ENCODE results near the gene MARCHF2.

Gene MARCHF2

DNA sequence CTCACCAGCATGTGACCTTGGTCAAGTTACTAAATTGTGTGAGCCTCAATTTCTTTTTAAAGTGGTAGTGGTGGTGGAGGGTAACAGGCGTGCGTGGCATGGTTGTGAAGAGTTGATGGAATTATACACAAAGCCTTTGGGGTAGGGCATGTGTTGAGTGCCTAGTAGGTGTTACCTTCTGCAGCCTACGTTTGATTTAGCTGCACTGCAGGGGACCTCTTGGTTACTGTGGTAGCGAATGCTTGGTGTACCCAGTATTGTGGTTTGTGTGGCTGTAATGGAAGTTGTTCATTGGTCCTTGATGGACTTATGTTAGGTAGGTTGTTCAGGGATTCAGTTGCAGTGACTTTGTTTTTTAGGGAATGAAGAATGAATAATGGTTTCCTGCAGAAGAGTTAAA, 64.8 kb downstream of the MARCHF2 start:
- no peak for DNase-seq (ENCODE audit: low read depth, low spot score)

DNA sequence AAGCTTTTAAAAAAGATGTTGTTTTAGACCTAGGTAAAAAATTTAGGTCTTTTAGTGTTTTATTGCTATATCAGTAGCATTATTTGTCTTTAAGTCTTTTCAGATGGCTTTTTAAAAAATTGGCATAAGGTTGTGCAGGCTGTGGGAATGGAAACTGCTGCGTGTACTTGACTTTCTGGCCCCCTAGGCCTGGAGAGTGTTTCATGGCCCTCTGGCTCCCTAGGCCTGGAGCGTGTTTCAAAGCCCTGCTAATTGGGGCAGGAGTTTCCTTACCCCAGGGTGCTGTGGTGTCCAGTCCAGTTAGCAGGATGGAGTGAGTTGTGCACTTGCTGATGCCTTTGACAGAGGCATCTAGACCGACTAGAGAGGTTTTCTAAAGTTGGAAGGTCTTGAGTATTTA, 65.5 kb downstream of the MARCHF2 start:
- no peak for DNase-seq (ENCODE audit: low read depth, low spot score)

DNA sequence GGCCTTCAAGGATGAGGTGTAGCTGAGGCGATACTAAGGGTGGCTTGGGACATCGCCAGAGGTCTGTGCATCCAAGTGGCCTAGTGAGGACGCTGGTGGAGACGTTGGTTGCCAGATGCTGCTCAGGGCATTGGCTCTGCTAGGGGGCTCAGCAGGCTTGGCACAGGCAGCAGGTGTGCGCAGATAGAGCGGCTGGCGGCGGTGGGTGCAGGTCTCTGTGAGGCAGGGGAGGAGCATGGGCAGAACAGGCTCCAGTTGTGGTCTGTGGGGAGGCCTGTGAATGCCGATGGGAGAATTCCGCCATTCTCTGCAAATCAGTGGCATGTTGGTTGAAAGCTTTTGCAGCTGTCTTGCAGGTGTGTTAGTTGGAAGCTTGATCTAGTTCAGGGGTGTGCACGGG, 68.1 kb downstream of the MARCHF2 start:
- DNase-seq (ENCODE audit: low read depth, low spot score), result no peak

DNA sequence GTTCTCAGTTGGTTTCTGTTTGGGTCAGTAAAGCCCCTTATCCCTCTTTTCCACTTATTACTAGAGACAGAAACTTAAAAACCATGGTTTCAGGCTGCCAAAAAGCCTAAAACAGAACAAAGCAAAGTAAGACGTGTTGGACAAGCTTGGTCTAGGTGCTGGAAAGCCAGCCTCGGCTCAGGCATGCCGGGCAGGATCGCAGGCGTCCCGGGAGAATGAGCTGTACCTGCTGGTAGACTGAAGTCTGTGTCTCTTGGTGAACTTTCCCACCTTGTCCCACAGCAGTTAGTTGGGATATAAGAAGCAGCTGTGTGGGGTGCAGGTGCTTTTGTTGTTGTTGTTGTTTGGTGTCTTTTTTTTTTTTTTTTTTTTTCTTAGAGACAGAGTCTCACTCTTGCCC, 68.5 kb downstream of the MARCHF2 start:
- DNase-seq (ENCODE audit: low read depth, low spot score), result no peak

DNA sequence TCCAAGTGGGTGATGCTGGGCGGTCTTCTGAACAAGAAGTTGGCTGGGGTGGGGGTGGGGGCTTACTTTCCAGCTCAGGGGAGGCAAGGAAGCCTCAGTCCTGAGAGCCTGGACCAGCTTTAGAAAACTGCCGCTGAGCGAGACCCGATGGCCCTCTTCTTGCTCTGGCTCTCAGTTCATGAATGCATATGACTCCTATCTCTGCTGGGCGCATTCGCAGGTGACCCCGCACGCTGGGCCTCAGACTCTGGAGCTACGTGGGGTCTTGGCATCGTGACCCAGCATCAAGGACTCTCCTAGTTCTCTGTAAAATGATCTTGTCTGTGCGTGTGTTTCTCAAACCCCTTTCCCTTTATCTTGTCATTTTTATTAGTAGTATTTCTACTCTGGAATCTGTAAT, 69.6 kb downstream of the MARCHF2 start:
- DNase-seq (ENCODE audit: low read depth, low spot score), result no peak

DNA sequence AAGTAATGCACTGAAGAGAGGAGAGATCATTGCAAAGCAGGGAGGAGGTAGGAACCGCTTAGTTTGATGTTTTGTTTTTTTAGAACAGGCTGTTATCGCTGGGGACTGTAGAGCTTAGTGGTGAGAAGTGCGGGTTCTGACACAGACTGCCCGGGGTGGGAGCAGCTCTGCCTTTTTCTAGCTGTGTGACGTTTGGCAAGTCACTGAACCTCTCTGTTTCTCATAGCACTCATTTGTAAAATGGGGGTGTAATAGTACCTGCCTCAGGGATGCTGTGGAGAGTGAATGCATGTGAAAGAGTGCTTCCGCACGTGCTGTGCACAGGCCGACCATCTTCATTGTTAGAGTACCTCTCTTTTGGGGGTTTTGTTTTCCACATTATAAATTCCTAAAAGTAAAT, 70.1 kb downstream of the MARCHF2 start:
- no peak for DNase-seq (ENCODE audit: low read depth, low spot score)

DNA sequence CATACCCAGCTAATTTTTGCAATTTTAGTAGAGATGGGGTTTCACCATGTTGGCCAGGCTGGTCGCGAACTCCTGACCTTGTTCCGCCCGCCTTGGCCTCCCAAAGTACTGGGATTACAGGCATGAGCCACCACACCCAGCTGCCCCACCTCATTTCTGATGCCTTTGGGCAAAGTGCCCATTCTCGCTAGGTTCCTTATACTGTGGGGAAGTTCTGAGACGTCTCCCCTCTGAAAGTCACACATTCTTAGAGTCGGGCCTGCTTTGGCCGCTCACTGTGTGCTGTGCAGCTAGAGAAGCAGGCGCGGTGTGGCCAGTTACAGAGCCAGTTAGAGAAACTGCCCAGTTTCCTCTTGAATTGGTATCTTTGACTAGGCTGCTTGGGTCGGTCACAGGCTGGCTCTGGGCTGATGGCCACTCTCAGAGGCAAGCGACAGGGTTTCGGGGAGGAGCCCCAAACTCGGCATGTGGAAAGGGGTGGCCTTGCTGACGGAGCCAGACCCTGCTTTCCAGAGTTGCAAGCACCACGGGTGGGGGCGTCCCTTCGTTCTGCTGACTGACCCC, 71.3 kb downstream of the MARCHF2 start:
- DNase-seq (ENCODE audit: low read depth, low spot score), result no peak

DNA sequence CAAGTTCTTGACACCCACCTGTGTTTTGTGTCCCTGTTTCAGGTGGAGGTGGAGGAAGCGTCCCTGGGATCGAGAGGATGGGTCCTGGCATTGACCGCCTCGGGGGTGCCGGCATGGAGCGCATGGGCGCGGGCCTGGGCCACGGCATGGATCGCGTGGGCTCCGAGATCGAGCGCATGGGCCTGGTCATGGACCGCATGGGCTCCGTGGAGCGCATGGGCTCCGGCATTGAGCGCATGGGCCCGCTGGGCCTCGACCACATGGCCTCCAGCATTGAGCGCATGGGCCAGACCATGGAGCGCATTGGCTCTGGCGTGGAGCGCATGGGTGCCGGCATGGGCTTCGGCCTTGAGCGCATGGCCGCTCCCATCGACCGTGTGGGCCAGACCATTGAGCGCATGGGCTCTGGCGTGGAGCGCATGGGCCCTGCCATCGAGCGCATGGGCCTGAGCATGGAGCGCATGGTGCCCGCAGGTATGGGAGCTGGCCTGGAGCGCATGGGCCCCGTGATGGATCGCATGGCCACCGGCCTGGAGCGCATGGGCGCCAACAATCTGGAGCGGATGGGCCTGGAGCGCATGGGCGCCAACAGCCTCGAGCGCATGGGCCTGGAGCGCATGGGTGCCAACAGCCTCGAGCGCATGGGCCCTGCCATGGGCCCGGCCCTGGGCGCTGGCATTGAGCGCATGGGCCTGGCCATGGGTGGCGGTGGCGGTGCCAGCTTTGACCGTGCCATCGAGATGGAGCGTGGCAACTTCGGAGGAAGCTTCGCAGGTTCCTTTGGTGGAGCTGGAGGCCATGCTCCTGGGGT, 72.7 kb downstream of the MARCHF2 start:
- DNase-seq (ENCODE audit: low read depth, low spot score), result no peak

DNA sequence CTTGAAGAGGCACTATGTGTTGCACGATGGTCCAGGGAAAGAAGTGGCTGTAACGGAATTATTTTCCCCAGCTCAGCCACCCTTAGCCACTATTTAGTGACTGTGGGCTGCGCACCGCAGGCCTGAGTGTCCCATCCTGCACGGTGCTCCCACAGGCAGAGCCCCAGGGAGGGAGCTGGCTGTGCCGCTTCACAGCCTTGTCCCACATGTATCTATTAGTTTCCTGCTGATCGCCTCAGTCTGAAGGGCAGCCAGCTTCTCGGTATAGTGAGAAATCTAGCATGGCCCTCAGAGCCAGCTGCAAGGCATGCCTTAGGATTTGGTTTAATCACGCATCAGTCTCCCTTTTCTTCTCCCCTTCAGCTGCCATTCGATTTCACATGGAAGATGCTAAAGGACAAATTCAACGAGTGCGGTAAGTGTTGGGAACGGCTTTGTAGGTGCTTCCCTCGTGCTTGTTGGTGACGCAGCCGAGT, 73.6 kb downstream of the MARCHF2 start:
- no peak for DNase-seq (ENCODE audit: low read depth, low spot score)

DNA sequence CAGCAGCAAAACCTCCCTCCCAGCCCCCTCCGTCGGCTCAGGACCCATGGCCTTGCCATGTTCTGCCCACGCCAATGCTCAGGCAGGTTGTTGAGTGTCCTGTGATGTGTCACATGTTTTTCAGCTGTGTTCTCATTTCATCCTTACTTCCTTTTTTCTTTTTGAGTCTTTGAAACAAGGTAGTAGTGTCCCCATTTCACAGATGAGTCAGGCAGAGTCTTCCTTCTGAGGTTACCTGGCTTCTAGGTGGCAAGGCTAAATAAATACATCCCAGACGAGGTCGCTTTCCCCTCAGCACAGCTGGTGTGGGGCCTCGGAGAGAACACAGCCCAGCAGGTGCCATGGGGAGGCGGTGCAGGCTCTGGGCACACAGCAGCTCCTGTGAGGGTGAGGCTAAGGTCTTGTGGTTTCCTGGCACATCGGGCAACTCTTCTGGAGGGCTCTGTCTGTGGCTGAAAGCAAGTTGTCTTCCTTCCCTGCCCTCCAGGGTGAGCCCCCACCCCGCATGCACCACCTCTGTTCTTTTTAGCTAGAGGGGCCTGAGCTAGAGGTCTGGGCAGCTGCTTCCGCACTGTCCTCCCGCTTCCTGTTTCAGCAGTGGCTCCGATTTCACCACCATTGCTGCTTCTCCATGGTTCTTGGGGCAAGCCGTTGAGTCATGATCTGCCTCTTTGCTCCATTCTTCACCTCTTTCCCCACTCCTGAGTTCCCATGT, 74.2 kb downstream of the MARCHF2 start:
- peak; percentile 14 for DNase-seq (ENCODE audit: low read depth, low spot score)

DNA sequence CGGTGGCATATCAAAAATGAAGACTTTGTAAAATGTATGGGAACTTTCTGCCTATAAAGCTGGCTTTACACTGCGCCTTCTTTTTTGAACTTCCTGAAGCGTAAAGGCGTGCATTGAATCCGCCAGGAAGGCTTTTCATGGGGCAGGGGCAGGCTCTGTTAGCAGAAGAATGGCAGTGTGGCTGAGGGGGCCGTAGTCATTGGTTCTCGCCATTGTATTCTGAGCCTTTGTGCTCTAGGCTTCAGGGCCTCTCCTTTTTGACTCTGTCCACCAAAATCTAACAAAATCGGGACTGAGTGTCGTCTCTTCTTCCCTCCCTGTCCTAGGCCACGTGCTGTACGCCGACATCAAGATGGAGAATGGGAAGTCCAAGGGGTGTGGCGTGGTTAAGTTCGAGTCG, 75.3 kb downstream of the MARCHF2 start:
- no peak for DNase-seq (ENCODE audit: low read depth, low spot score)
